Transverse colon (tissue), 4 donors: ENCODE data around the gene GALNT8. TPM values are rescaled to one million over a fixed set of nuclear protein-coding genes. Genes with fewer than 3 reads are reported as not detected.

Experiments used
- DNase-seq: peaks from one replicate; pipeline ENCODE4 v3.0.0-alpha.2; 2019
- H3K27ac ChIP-seq, 4 donors: fragments of 200-600 bp; sonication (generic); 2 replicates each; pipeline ENCODE4 v1.5.1; 2016 to 2018; ENCODE audit warnings: inconsistent platforms in 4 of 4
- H3K27me3 ChIP-seq: fragments of 200-600 bp; sonication (generic); 2 replicates; pipeline ENCODE4 v1.5.1; 2017; ENCODE audit warnings: inconsistent platforms
- H3K36me3 ChIP-seq, 4 donors: fragments of 200-600 bp; sonication (generic); 2 replicates each; pipeline ENCODE4 v1.5.1; 2017 to 2019; ENCODE audit warnings: inconsistent platforms in 4 of 4
- H3K4me1 ChIP-seq, 4 donors: fragments of 200-600 bp; sonication (generic); 2 replicates each; pipeline ENCODE4 v1.5.1; 2017 to 2020; ENCODE audit warnings: inconsistent platforms in 4 of 4
- H3K4me3 ChIP-seq, 4 donors: fragments of 200-600 bp; sonication (generic); 1 replicate in 1 of 4; 2 replicates in 3 of 4; pipeline versions ENCODE4 v1.5.1 to v1.6.1; 2017 to 2019; ENCODE audit warnings: inconsistent platforms in 4 of 4
- H3K9me3 ChIP-seq, 2 donors: fragments of 200-600 bp; sonication (generic); 2 replicates each; pipeline ENCODE4 v1.5.1; 2017 to 2019; ENCODE audit warnings: inconsistent platforms in 2 of 2
- EP300 ChIP-seq: sonication (generic); formaldehyde crosslinking; IDR thresholded peaks from one replicate; pipeline ENCODE4 v1.6.1; 2017; ENCODE audit warnings: antibody characterized with exemption, low read depth
- POLR2A ChIP-seq: fragments of 450-650 bp; IDR thresholded peaks from one replicate; pipeline ENCODE4 v1.6.1; 2016; ENCODE audit warnings: antibody characterized with exemption, mild to moderate bottlenecking, moderate library complexity
- POLR2AphosphoS5 ChIP-seq, 3 donors: sonication (generic); formaldehyde crosslinking; IDR thresholded peaks; one replicate each; pipeline ENCODE4 v1.6.1; 2016; ENCODE audit warnings: antibody characterized with exemption in 3 of 3
- WGBS, 2 donors: methylation state at CpG; one replicate each; pipeline ENCODE4 v1.1.5; 2018; ENCODE audit warnings: low coverage in 1 of 2; 5-methylcytosine and 5-hydroxymethylcytosine counted together
- in situ Hi-C, 4 donors: fragments of 200-750 bp; cut with MboI; loops; one replicate each; pipeline versions ENCODE4 v1.15.0 to v1.15.1; 2017; ENCODE audit warnings: low sequenced_read_pairs in 3 of 4, low pct_ligation_motif_present in 1 of 4, low pct_unique_long_range_greater_than_20kb in 1 of 4
- intact Hi-C: fragments of 100-400 bp; cut with DNase I; formaldehyde crosslinking; loops from one replicate; pipeline ENCODE4 v1.15.1; 2023; ENCODE audit warnings: low total_unique reads
- total RNA-seq, 4 donors: library from RNA; depleted of rRNA; stranded (reverse); fragments of >200 nt; gene quantifications; one replicate each; pipeline ENCODE4 v1.1.0, GENCODE V29; 2016
- TF ChIP-seq, protein P1 (sequence below), 5 experiments: fragments of 200-600 bp in 3 of 5; fragments of 450-650 bp in 2 of 5; sonication (generic) in 3 of 5; IDR thresholded peaks; 1 replicate in 2 of 5; 2 replicates in 3 of 5; pipeline ENCODE4 v1.5.1; 2016 to 2017; ENCODE audit warnings: antibody characterized with exemption in 5 of 5, inconsistent platforms in 3 of 5, mild to moderate bottlenecking in 2 of 5, moderate library complexity in 1 of 5

The GALNT8 gene
- total RNA-seq, 4 donors from 2014 or later: 3.5 to 43.2 (median 14.2) TPM

DNA sequence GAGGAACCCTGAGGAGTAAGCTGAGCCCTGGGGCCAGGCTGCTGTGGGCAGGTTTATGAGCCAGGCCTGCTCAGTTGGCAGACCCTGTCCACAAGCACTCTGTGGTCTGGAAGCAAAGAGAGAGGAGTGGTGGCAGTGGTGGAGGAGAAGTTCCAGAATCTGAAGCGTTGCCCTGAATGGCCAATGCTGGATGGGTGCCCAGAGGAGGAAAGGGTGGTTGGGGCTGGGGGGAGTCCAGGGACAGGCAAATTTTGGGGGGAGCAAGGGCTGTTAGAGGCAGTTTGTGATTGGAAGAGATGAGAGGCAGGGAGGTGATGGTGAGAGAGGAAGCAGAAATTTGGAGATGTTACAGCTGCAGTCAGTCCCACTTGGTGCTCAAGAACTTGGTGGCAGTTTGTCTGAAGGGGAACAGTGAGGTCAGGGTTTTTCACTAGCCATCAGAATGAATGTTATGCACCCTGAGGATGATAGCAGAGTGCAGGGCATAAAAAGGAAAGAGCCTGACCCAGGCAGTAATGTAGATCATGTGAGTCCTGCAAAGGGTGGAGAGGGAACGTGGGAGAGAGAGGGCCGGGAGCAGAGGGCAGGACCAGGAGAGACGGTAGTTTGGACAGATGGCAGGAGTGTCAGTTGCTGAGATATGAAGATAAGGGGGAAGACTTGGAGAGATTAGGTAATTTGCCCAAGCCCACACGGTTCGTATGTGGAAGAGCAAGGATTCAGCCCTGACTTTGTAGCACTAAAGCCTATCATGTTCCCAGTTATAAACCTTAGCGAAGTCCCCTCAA, 51.2 kb downstream of the GALNT8 start:
- TF ChIP-seq POLR2A (no peak), EP300 (no peak)
- WGBS, 2 donors: 70 to 77% methylated on average over 7 of the region's 7 CpGs
- Histone ChIP-seq H3K9me3 (no peaks in the 10 kb centered on the region), H3K36me3 (no peaks in the 10 kb centered on the region), H3K4me1 (no peaks in the 10 kb centered on the region), H3K27me3 (no peaks in the 10 kb centered on the region), H3K4me3 (no peak overlapping the region), H3K27ac (no peak overlapping the region)
- intact Hi-C loops (no loop called here), in situ Hi-C loops (loop anchor here in 3 of 4 donors (25.0 kb wide), 1 partner anchor 184 kb away; no protein-coding TSS in a partner anchor)
- DNase-seq: no peak

DNA sequence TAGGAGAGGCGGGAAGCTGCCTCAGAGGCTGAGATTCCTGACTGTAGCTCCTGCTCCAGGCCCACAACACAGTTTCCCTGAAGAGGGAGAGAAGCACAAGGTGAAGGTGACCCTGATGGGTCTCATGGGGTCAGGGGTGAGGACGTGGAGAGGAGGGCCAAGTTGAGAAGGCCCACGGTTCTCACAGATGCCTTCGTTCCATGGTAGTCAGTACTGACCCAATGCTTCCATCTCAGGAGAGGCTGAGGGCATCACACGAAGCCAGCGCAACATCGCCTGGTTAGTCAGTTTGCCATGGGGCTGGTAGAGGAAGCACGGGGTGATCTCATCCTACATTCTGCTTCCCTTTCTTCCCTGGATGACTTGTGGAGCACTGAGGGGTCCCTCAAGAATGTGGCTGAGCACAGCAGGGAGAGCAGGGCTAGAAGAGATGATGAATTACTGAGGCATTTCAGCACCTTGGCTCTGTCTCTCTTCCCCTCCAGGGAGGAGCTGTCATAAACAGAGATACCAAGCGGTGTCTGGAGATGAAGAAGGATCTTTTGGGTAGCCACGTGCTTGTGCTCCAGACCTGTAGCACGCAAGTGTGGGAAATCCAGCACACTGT, 51.9 kb downstream of the GALNT8 start:
- Histone ChIP-seq H3K4me1 (no peaks in the 10 kb centered on the region), H3K4me3 (no peak overlapping the region), H3K36me3 (no peaks in the 10 kb centered on the region), H3K27me3 (no peaks in the 10 kb centered on the region), H3K27ac (no peak overlapping the region), H3K9me3 (no peaks in the 10 kb centered on the region)
- no peak for TF ChIP-seq POLR2A
- TF ChIP-seq, protein P1, sequence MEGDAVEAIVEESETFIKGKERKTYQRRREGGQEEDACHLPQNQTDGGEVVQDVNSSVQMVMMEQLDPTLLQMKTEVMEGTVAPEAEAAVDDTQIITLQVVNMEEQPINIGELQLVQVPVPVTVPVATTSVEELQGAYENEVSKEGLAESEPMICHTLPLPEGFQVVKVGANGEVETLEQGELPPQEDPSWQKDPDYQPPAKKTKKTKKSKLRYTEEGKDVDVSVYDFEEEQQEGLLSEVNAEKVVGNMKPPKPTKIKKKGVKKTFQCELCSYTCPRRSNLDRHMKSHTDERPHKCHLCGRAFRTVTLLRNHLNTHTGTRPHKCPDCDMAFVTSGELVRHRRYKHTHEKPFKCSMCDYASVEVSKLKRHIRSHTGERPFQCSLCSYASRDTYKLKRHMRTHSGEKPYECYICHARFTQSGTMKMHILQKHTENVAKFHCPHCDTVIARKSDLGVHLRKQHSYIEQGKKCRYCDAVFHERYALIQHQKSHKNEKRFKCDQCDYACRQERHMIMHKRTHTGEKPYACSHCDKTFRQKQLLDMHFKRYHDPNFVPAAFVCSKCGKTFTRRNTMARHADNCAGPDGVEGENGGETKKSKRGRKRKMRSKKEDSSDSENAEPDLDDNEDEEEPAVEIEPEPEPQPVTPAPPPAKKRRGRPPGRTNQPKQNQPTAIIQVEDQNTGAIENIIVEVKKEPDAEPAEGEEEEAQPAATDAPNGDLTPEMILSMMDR (IDR thresholded peaks at IDR 0.05): no peak
- no peak for TF ChIP-seq POLR2AphosphoS5 (IDR thresholded peaks at IDR 0.05)
- TF ChIP-seq EP300: no peak
- in situ Hi-C loops: loop anchor here in 3 of 4 donors (25.0 kb wide), 1 partner anchor 185 kb away; no protein-coding TSS in a partner anchor
- intact Hi-C loops: no loop called here
- DNase-seq: no peak
- WGBS, 2 donors: 87% methylated on average over 11 of the region's 11 CpGs; no CpG with 5 or more reads in 1 of the 2 donors

DNA sequence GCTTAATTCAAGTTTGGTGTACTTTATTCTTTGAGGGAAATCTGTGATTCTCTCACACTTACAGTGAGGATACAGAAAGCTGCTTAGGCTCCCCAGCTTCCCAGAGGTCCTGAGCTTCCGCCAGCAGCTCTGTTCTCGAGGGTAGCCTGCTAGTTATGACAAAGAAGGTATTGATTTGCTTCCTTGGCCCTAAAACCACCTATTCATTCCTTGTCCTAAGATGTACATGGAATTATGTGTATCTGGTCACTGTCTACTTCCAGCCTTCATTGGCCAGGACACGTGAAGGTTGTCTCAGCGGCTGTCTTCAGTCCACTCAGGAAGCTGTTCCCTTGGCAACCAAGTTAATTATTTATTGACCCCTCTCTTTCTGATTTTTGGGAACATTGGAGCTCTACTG, 55.7 kb downstream of the GALNT8 start:
- intact Hi-C loops (no loop called here), in situ Hi-C loops (no loop called here)
- Histone ChIP-seq H3K9me3 (no peaks in the 10 kb centered on the region), H3K36me3 (no peaks in the 10 kb centered on the region), H3K4me3 (no peak overlapping the region), H3K27me3 (no peaks in the 10 kb centered on the region), H3K4me1 (peaks cover 0 to 3% (median under 1%) of the 10 kb centered on the region in 4 donors), H3K27ac (no peak overlapping the region)
- TF ChIP-seq POLR2AphosphoS5 (IDR thresholded peaks at IDR 0.05) (no peak), EP300 (no peak), POLR2A (no peak)
- TF ChIP-seq, protein P1 (IDR thresholded peaks at IDR 0.05): no peak
- WGBS, 2 donors: 82 to 100% methylated on average over 2 to 4 of the region's 4 CpGs
- no peak for DNase-seq

DNA sequence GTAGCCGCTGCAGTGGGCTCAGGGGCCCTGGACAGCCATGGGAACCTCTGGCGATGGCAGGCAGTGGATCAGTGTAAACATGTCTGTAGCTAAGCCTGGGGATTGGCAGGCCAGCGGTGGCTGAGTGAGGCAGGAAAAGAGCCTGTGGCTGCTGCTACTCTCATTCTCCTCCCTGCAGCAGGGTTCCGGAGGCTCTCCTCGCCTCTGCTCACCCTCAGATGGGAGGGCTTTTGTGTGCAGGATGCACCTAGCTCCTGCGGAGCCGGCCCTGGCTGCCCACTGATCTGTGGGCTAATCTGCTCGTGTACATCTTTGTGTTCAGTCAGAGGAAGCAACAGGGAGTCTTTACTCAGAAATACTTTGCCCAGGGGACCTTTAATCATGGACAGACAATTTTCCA, 59.5 kb downstream of the GALNT8 start:
- in situ Hi-C loops: no loop called here

More for the DNA sequence above, 59.5 kb downstream of the GALNT8 start:
- no peak overlapping the region for H3K27ac ChIP-seq
- no peak for TF ChIP-seq POLR2AphosphoS5 (IDR thresholded peaks at IDR 0.05)
- no peak for TF ChIP-seq POLR2A
- TF ChIP-seq, protein P1 (IDR thresholded peaks at IDR 0.05): no peak
- TF ChIP-seq EP300: no peak
- intact Hi-C loops: no loop called here
- H3K27me3 ChIP-seq: no peaks in the 10 kb centered on the region
- H3K36me3 ChIP-seq: no peaks in the 10 kb centered on the region
- 82% methylated on average over 8 of the region's 8 CpGs; no CpG with 5 or more reads in 1 of the 2 donors for WGBS, 2 donors
- H3K4me3 ChIP-seq: no peak overlapping the region
- peaks cover 0 to 3% of the 10 kb centered on the region in 2 donors for H3K9me3 ChIP-seq
- no peak for DNase-seq
- peaks cover 0 to 10% (median 3%) of the 10 kb centered on the region in 4 donors for H3K4me1 ChIP-seq
